Measurements from ENCODE around the gene DYNC2LI1.

- TF ChIP-seq, protein P1, sequence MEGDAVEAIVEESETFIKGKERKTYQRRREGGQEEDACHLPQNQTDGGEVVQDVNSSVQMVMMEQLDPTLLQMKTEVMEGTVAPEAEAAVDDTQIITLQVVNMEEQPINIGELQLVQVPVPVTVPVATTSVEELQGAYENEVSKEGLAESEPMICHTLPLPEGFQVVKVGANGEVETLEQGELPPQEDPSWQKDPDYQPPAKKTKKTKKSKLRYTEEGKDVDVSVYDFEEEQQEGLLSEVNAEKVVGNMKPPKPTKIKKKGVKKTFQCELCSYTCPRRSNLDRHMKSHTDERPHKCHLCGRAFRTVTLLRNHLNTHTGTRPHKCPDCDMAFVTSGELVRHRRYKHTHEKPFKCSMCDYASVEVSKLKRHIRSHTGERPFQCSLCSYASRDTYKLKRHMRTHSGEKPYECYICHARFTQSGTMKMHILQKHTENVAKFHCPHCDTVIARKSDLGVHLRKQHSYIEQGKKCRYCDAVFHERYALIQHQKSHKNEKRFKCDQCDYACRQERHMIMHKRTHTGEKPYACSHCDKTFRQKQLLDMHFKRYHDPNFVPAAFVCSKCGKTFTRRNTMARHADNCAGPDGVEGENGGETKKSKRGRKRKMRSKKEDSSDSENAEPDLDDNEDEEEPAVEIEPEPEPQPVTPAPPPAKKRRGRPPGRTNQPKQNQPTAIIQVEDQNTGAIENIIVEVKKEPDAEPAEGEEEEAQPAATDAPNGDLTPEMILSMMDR (IDR thresholded peaks at IDR 0.05): no peak
- no peak for TF ChIP-seq EZH2 (IDR thresholded peaks at IDR 0.05)
Observed at GRCh38 chr2:43738257-43738656, 35.6 kb upstream of the DYNC2LI1 start.

All from neural progenitor cell (in vitro differentiated cells).